Endometrium (tissue), 2 donors: Measurements from ENCODE around the gene ADGRL4.
"Not testable (repeated sequence)": the region's sequence is repeated elsewhere in the genome, so short reads cannot be mapped to it uniquely, and the experiment has no call there.

Source experiments
- FAIRE-seq: peaks from 2 replicates; lab custom pipeline; 2012; peaks lifted over from hg19 to GRCh38; lab: Jason Lieb, UNC
- donor health status: control.
- donor health status: control.

The ADGRL4 gene

GRCh38 chr1:78916986-78917385 is 89.5 kb downstream of the ADGRL4 start:
- FAIRE-seq, result no peak

- FAIRE-seq, result no peak
These were observed 92.6 kb downstream of the ADGRL4 start for GRCh38 chr1:78913950-78914349.

GRCh38 chr1:78911956-78912880 is 94.3 kb downstream of the ADGRL4 start:
- FAIRE-seq, result no peak

GRCh38 chr1:78902641-78903040 is 103.9 kb downstream of the ADGRL4 start:
- no peak for FAIRE-seq

- FAIRE-seq, result peak; percentile 39
These were observed 111.7 kb downstream of the ADGRL4 start for GRCh38 chr1:78894811-78895210.

GRCh38 chr1:78892260-78892840 is 114.2 kb downstream of the ADGRL4 start:
- no peak for FAIRE-seq

- no peak for FAIRE-seq
These were observed 119.1 kb downstream of the ADGRL4 start for GRCh38 chr1:78887458-78887857.

GRCh38 chr1:78884685-78885452 is 121.7 kb downstream of the ADGRL4 start:
- FAIRE-seq, result no peak

GRCh38 chr1:78880223-78880622 is 126.3 kb downstream of the ADGRL4 start:
- FAIRE-seq, result no peak

- not testable (repeated sequence) for FAIRE-seq
These were observed 130.5 kb downstream of the ADGRL4 start for GRCh38 chr1:78875986-78876385.

GRCh38 chr1:78872801-78873200 is 133.7 kb downstream of the ADGRL4 start:
- FAIRE-seq, result not testable (repeated sequence)

- no peak for FAIRE-seq
These were observed 135.3 kb downstream of the ADGRL4 start for GRCh38 chr1:78871249-78871648.

- no peak for FAIRE-seq
These were observed 137.4 kb downstream of the ADGRL4 start for GRCh38 chr1:78869136-78869535.

- FAIRE-seq, result no peak
These were observed 142.4 kb downstream of the ADGRL4 start for GRCh38 chr1:78864175-78864574.

GRCh38 chr1:78856096-78856495 is 150.4 kb downstream of the ADGRL4 start:
- no peak for FAIRE-seq

GRCh38 chr1:78855258-78855657 is 151.3 kb downstream of the ADGRL4 start:
- FAIRE-seq, result no peak

GRCh38 chr1:78854556-78854955 is 152.0 kb downstream of the ADGRL4 start:
- FAIRE-seq, result no peak

- FAIRE-seq, result no peak
These were observed 163.0 kb downstream of the ADGRL4 start for GRCh38 chr1:78843546-78843945.

GRCh38 chr1:78843111-78843510 is 163.4 kb downstream of the ADGRL4 start:
- no peak for FAIRE-seq

GRCh38 chr1:78840453-78841271 is 165.9 kb downstream of the ADGRL4 start:
- no peak for FAIRE-seq
